Spinal cord (tissue), 10 donors: ENCODE data around the gene TRPM3. TPM values are rescaled to one million over a fixed set of nuclear protein-coding genes. Genes with fewer than 3 reads are reported as not detected.

ENCODE experiments used
- DNase-seq, 6 donors: peaks; one replicate each; pipeline versions ENCODE4 v3.0.0 to v3.0.0-alpha.2; 2013 to 2015; ENCODE audit warnings: low spot score in 6 of 6, low read depth in 4 of 6
- H3K27ac ChIP-seq: one replicate; pipeline ENCODE4 v1.5.1; 2013; ENCODE audit warnings: low read depth, low read length, control low read depth
- H3K27me3 ChIP-seq: one replicate; pipeline ENCODE4 v1.6.1; 2013; ENCODE audit warnings: low read length; ENCODE audit not compliant: control insufficient read depth, insufficient read depth
- H3K36me3 ChIP-seq: one replicate; pipeline ENCODE4 v1.6.1; 2013; ENCODE audit warnings: low read length; ENCODE audit not compliant: control insufficient read depth, insufficient read depth
- H3K4me1 ChIP-seq: one replicate; pipeline ENCODE4 v1.6.1; 2013; ENCODE audit warnings: low read length; ENCODE audit not compliant: control insufficient read depth, insufficient read depth
- H3K4me3 ChIP-seq: one replicate; pipeline ENCODE4 v1.5.1; 2013; ENCODE audit warnings: low read depth, low read length, control low read depth
- H3K9me3 ChIP-seq: one replicate; pipeline ENCODE4 v1.6.1; 2013; ENCODE audit warnings: low read length; ENCODE audit not compliant: control insufficient read depth, insufficient read depth
- WGBS: methylation state at CpG from one replicate; pipeline ENCODE4 v1.1.5; 2013; ENCODE audit warnings: missing lambda C conversion rate; ENCODE audit not compliant: insufficient coverage; 5-methylcytosine and 5-hydroxymethylcytosine counted together
- polyA plus RNA-seq, 2 donors: library from polyadenylated mRNA; unstranded; fragments of 120-200 nt; gene quantifications; one replicate each; pipeline ENCODE4 v1.2.1, GENCODE V29; 2013; ENCODE audit not compliant: insufficient read length in 2 of 2
- total RNA-seq, 2 donors: library from RNA; depleted of rRNA in 1 of 2; stranded (reverse); fragments of 120-200 nt in 1 of 2; fragments of >200 nt in 1 of 2; gene quantifications; one replicate each; pipeline versions ENCODE4 v1.2.3 to v1.2.4, GENCODE V29; 2013 to 2014
- donor health status: healthy.

The TRPM3 gene
- total and polyA plus RNA-seq, 4 donors = 16.7 to 198 (median 37.6) TPM

- H3K4me3 ChIP-seq = no peak overlapping the region
- H3K4me1 ChIP-seq = no peaks in the 10 kb centered on the region
- no peak for DNase-seq
- WGBS = no CpG with 5 or more reads among the region's 1 CpG
- H3K36me3 ChIP-seq = no peaks in the 10 kb centered on the region
- no peaks in the 10 kb centered on the region for H3K27me3 ChIP-seq
- no peak overlapping the region for H3K27ac ChIP-seq
- no peaks in the 10 kb centered on the region for H3K9me3 ChIP-seq
Measured at GRCh38 chr9:70948744-70949143, 172.7 kb downstream of the TRPM3 start.

- no peak overlapping the region for H3K27ac ChIP-seq
- no peaks in the 10 kb centered on the region for H3K27me3 ChIP-seq
- no peaks in the 10 kb centered on the region for H3K9me3 ChIP-seq
- WGBS = no CpG with 5 or more reads among the region's 2 CpGs
- H3K36me3 ChIP-seq = no peaks in the 10 kb centered on the region
- H3K4me1 ChIP-seq = no peaks in the 10 kb centered on the region
- no peak overlapping the region for H3K4me3 ChIP-seq
- no peak for DNase-seq
Measured at GRCh38 chr9:70947511-70947910, 173.9 kb downstream of the TRPM3 start.

- H3K27me3 ChIP-seq = no peaks in the 10 kb centered on the region
- H3K4me1 ChIP-seq = no peaks in the 10 kb centered on the region
- H3K9me3 ChIP-seq = no peaks in the 10 kb centered on the region
- no peaks in the 10 kb centered on the region for H3K36me3 ChIP-seq
- H3K4me3 ChIP-seq = no peak overlapping the region
- H3K27ac ChIP-seq = no peak overlapping the region
- DNase-seq = no peak
Measured at GRCh38 chr9:70947086-70947485, 174.3 kb downstream of the TRPM3 start.

GRCh38 chr9:70945301-70945700 is 176.1 kb downstream of the TRPM3 start:
- Histone ChIP-seq H3K27ac (no peak overlapping the region), H3K4me1 (no peaks in the 10 kb centered on the region), H3K27me3 (no peaks in the 10 kb centered on the region), H3K9me3 (no peaks in the 10 kb centered on the region), H3K4me3 (no peak overlapping the region), H3K36me3 (no peaks in the 10 kb centered on the region)
- no peak for DNase-seq

GRCh38 chr9:70941191-70941590 is 180.2 kb downstream of the TRPM3 start:
- no peaks in the 10 kb centered on the region for H3K36me3 ChIP-seq
- no peaks in the 10 kb centered on the region for H3K4me1 ChIP-seq
- H3K27ac ChIP-seq = no peak overlapping the region
- WGBS = 86% methylated on average over 2 of the region's 4 CpGs
- no peak overlapping the region for H3K4me3 ChIP-seq
- DNase-seq = no peak
- H3K27me3 ChIP-seq = no peaks in the 10 kb centered on the region
- no peaks in the 10 kb centered on the region for H3K9me3 ChIP-seq

- no peak overlapping the region for H3K4me3 ChIP-seq
Measured at GRCh38 chr9:70940605-70941004, 180.8 kb downstream of the TRPM3 start.

GRCh38 chr9:70936536-70936935 is 184.9 kb downstream of the TRPM3 start:
- H3K36me3 ChIP-seq = no peaks in the 10 kb centered on the region
- H3K9me3 ChIP-seq = no peaks in the 10 kb centered on the region
- H3K27me3 ChIP-seq = no peaks in the 10 kb centered on the region
- no peak for DNase-seq
- WGBS = no CpG with 5 or more reads among the region's 2 CpGs
- no peak overlapping the region for H3K27ac ChIP-seq
- no peak overlapping the region for H3K4me3 ChIP-seq
- no peaks in the 10 kb centered on the region for H3K4me1 ChIP-seq

More at GRCh38 chr9:70940605-70941004, 180.8 kb downstream of the TRPM3 start:
- H3K4me1 ChIP-seq = no peaks in the 10 kb centered on the region
- no peak overlapping the region for H3K27ac ChIP-seq
- DNase-seq = no peak
- no peaks in the 10 kb centered on the region for H3K9me3 ChIP-seq
- 67% methylated on average over 1 of the region's 2 CpGs for WGBS
- H3K27me3 ChIP-seq = no peaks in the 10 kb centered on the region
- H3K36me3 ChIP-seq = no peaks in the 10 kb centered on the region

GRCh38 chr9:70935856-70936255 is 185.6 kb downstream of the TRPM3 start:
- Histone ChIP-seq H3K27me3 (no peaks in the 10 kb centered on the region), H3K4me1 (no peaks in the 10 kb centered on the region), H3K9me3 (no peaks in the 10 kb centered on the region), H3K4me3 (no peak overlapping the region), H3K27ac (no peak overlapping the region), H3K36me3 (no peaks in the 10 kb centered on the region)
- DNase-seq = no peak

GRCh38 chr9:70934642-70935041 is 186.8 kb downstream of the TRPM3 start:
- no peak overlapping the region for H3K4me3 ChIP-seq
- no peaks in the 10 kb centered on the region for H3K9me3 ChIP-seq
- no CpG with 5 or more reads among the region's 1 CpG for WGBS
- DNase-seq = no peak
- H3K36me3 ChIP-seq = no peaks in the 10 kb centered on the region
- H3K4me1 ChIP-seq = no peaks in the 10 kb centered on the region
- no peaks in the 10 kb centered on the region for H3K27me3 ChIP-seq
- H3K27ac ChIP-seq = no peak overlapping the region

- no peaks in the 10 kb centered on the region for H3K9me3 ChIP-seq
- no peak overlapping the region for H3K4me3 ChIP-seq
- H3K36me3 ChIP-seq = no peaks in the 10 kb centered on the region
- no peak for DNase-seq
- no peak overlapping the region for H3K27ac ChIP-seq
- WGBS = 100% methylated on average over 1 of the region's 1 CpG
- H3K4me1 ChIP-seq = no peaks in the 10 kb centered on the region
- no peaks in the 10 kb centered on the region for H3K27me3 ChIP-seq
Measured at GRCh38 chr9:70933321-70933720, 188.1 kb downstream of the TRPM3 start.
